Measurements from ENCODE around the gene NT5DC3.

GRCh38 chr12:103807561-103808238 lies 33.3 kb downstream of the NT5DC3 start:
- no peak for TF ChIP-seq CTCF (IDR thresholded peaks at IDR 0.05)
- TF ChIP-seq POLR2AphosphoS5 (IDR thresholded peaks at IDR 0.05) = no peak

Measured in breast epithelium (tissue), 3 donors.